Testis (tissue), 5 donors: ENCODE data around the gene GMEB2. TPM values are rescaled to one million over a fixed set of nuclear protein-coding genes. Genes with fewer than 3 reads are reported as not detected.
"Not testable (repeated sequence)": the region's sequence is repeated elsewhere in the genome, so short reads cannot be mapped to it uniquely, and the experiment has no call there.

Experiments
- DNase-seq: peaks from one replicate; pipeline ENCODE4 v3.0.0-alpha.2; 2019
- H3K27ac ChIP-seq, 2 donors: fragments of 200-600 bp; sonication (generic); one replicate each; pipeline ENCODE4 v1.5.1; 2019
- H3K27me3 ChIP-seq: fragments of 200-600 bp; sonication (generic); one replicate; pipeline ENCODE4 v1.5.1; 2019
- H3K36me3 ChIP-seq: fragments of 200-600 bp; sonication (generic); one replicate; pipeline ENCODE4 v1.5.1; 2017; ENCODE audit warnings: low read depth; ENCODE audit errors: missing control alignments
- H3K4me1 ChIP-seq: fragments of 200-600 bp; sonication (generic); one replicate; pipeline ENCODE4 v1.5.1; 2019
- H3K4me3 ChIP-seq, 2 donors: fragments of 200-600 bp; sonication (generic); one replicate each; pipeline ENCODE4 v1.5.1; 2017 to 2019
- H3K9me3 ChIP-seq: fragments of 200-600 bp; sonication (generic); one replicate; pipeline ENCODE4 v1.5.1; 2017
- CTCF ChIP-seq, 3 experiments: fragments of 450-650 bp in 2 of 3; fragments of 200-600 bp in 1 of 3; sonication (generic) in 1 of 3; IDR thresholded peaks; one replicate each; pipeline ENCODE4 v1.5.1; 2016 to 2019; ENCODE audit warnings: antibody characterized with exemption in 3 of 3, mild to moderate bottlenecking in 2 of 3, moderate library complexity in 1 of 3
- POLR2A ChIP-seq: fragments of 450-650 bp; IDR thresholded peaks from one replicate; pipeline ENCODE4 v1.6.1; 2017; ENCODE audit warnings: antibody characterized with exemption, mild to moderate bottlenecking, moderate library complexity
- WGBS, 2 donors: methylation state at CpG; one replicate each; pipeline ENCODE4 v1.1.5; 2018; 5-methylcytosine and 5-hydroxymethylcytosine counted together
- intact Hi-C: fragments of 100-400 bp; cut with DNase I; formaldehyde crosslinking; loops from one replicate; pipeline ENCODE4 v1.15.1; 2023; ENCODE audit warnings: low total_unique reads
- long read RNA-seq, 2 donors: transcript quantifications; one replicate each; lab custom pipeline, GENCODE V29; 2026
- polyA plus RNA-seq: library from polyadenylated mRNA; stranded (reverse); fragments of 350-450 nt; fragmentation: Illumina TruSeq; extraction: RNeasy Lipid Tissue Mini Kit (QIAGEN cat#74804); gene quantifications from one replicate; pipeline ENCODE4 v1.2.3, GENCODE V29; 2014; ENCODE audit warnings: low read depth, low replicate concordance; ENCODE audit not compliant: insufficient read depth
- total RNA-seq, 2 donors: library from RNA; depleted of rRNA; stranded (reverse); fragments of >200 nt; gene quantifications; one replicate each; pipeline ENCODE4 v1.2.3, GENCODE V29; 2016

Gene GMEB2
- total RNA-seq (10 to 100 TPM; 31.0 to 33.1 TPM), polyA plus RNA-seq (20.3 TPM)
- long read RNA-seq, donor 1, full-length matches to known transcripts: 2 of 2 reads
- long read RNA-seq, donor 1, partial matches to known transcripts: 0 of 2 reads
- long read RNA-seq, donor 1, other reads (novel, unspliced or antisense): 0 of 2 reads
- long read RNA-seq, donor 2, full-length matches to known transcripts: 3 of 3 reads
- long read RNA-seq, donor 2, partial matches to known transcripts: 0 of 3 reads
- long read RNA-seq, donor 2, other reads (novel, unspliced or antisense): 0 of 3 reads

- 1% methylated on average over 82 of the region's 114 CpGs; no CpG with 5 or more reads in 1 of the 2 donors for WGBS, 2 donors
- Histone ChIP-seq H3K27ac (peak within 1 kb of the TSS; percentile 96 to 98), H3K36me3 (no peaks in the 10 kb centered on the region), H3K27me3 (no peaks in the 10 kb centered on the region), H3K4me3 (peak within 1 kb of the TSS; percentile 87 to 94), H3K9me3 (no peaks in the 10 kb centered on the region), H3K4me1 (peaks cover 20% of the 10 kb centered on the region)
- peak; percentile 76 for DNase-seq
- intact Hi-C loops: no loop called here
- no peak for TF ChIP-seq CTCF (IDR thresholded peaks at IDR 0.05)
- no peak for TF ChIP-seq POLR2A
Measured at GRCh38 chr20:63626424-63627128, at the start of gene GMEB2. Gene GMEB2, minus strand, starts transcription at chr20:63627101. Its CDS starts 7,704 bp downstream, at chr20:63619397.

GRCh38 chr20:63675681-63676368 lies 48.9 kb upstream of the GMEB2 start:
- no peak for DNase-seq
- Histone ChIP-seq H3K36me3 (no peaks in the 10 kb centered on the region), H3K9me3 (no peaks in the 10 kb centered on the region), H3K4me1 (no peaks in the 10 kb centered on the region), H3K4me3 (no peak overlapping the region), H3K27ac (no peak overlapping the region), H3K27me3 (no peaks in the 10 kb centered on the region)
- intact Hi-C loops: no loop called here
- 92 to 96% methylated on average over 12 to 20 of the region's 20 CpGs for WGBS, 2 donors
- TF ChIP-seq CTCF (IDR thresholded peaks at IDR 0.05) (no peak), POLR2A (no peak)

GRCh38 chr20:63673951-63674350 lies 47.0 kb upstream of the GMEB2 start:
- no peaks in the 10 kb centered on the region for H3K4me1 ChIP-seq
- no peaks in the 10 kb centered on the region for H3K9me3 ChIP-seq
- no peaks in the 10 kb centered on the region for H3K36me3 ChIP-seq
- intact Hi-C loops: no loop called here
- H3K4me3 ChIP-seq: no peak overlapping the region
- 93% methylated on average over 14 of the region's 14 CpGs; no CpG with 5 or more reads in 1 of the 2 donors for WGBS, 2 donors
- TF ChIP-seq POLR2A (no peak), CTCF (IDR thresholded peaks at IDR 0.05) (no peak)
- DNase-seq: no peak
- H3K27me3 ChIP-seq: no peaks in the 10 kb centered on the region
- no peak overlapping the region for H3K27ac ChIP-seq

- TF ChIP-seq CTCF (IDR thresholded peaks at IDR 0.05) (no peak), POLR2A (no peak)
- no peaks in the 10 kb centered on the region for H3K36me3 ChIP-seq
- 88 to 97% methylated on average over 8 to 10 of the region's 10 CpGs for WGBS, 2 donors
- H3K4me3 ChIP-seq: no peak overlapping the region
- H3K4me1 ChIP-seq: no peaks in the 10 kb centered on the region
- no peaks in the 10 kb centered on the region for H3K9me3 ChIP-seq
- intact Hi-C loops: no loop called here
- H3K27me3 ChIP-seq: no peaks in the 10 kb centered on the region
- DNase-seq: no peak
- no peak overlapping the region for H3K27ac ChIP-seq
Measured at GRCh38 chr20:63672666-63673065, 45.8 kb upstream of the GMEB2 start.

- H3K27me3 ChIP-seq, intact Hi-C loops, DNase-seq, H3K4me3 ChIP-seq, H3K4me1 ChIP-seq, H3K36me3 ChIP-seq, H3K27ac ChIP-seq, H3K9me3 ChIP-seq: not testable (repeated sequence)
- 91 to 99% methylated on average over 10 to 12 of the region's 12 CpGs for WGBS, 2 donors
Measured at GRCh38 chr20:63671695-63672094, 44.8 kb upstream of the GMEB2 start.
